T-helper 1 cell treated with Interleukin-12 subunit alpha and Interleukin-12 subunit beta and Interleukin-4 antibody, amounts not matched to agents 30 μg/mL and 1 μg/mL, for 36 hours (primary cell): ENCODE measurements around the gene DMPK.

ENCODE experiments used
- H3K27ac Mint-ChIP-seq: one replicate; pipeline ENCODE4 v1.8.0; 2021; ENCODE audit warnings: mild to moderate bottlenecking, mixed read lengths
- H3K27me3 Mint-ChIP-seq: one replicate; pipeline ENCODE4 v1.8.0; 2021; ENCODE audit warnings: low read depth, mixed read lengths
- H3K36me3 Mint-ChIP-seq: one replicate; pipeline ENCODE4 v1.8.0; 2021; ENCODE audit warnings: low read depth, mixed read lengths
- H3K4me1 Mint-ChIP-seq: one replicate; pipeline ENCODE4 v1.8.0; 2021; ENCODE audit warnings: low read depth, mixed read lengths
- H3K4me3 Mint-ChIP-seq: one replicate; pipeline ENCODE4 v1.8.0; 2021; ENCODE audit warnings: mild to moderate bottlenecking, moderate library complexity, mixed read lengths
- H3K9me3 Mint-ChIP-seq: one replicate; pipeline ENCODE4 v1.8.0; 2021; ENCODE audit warnings: mixed read lengths

DMPK gene, protein sequence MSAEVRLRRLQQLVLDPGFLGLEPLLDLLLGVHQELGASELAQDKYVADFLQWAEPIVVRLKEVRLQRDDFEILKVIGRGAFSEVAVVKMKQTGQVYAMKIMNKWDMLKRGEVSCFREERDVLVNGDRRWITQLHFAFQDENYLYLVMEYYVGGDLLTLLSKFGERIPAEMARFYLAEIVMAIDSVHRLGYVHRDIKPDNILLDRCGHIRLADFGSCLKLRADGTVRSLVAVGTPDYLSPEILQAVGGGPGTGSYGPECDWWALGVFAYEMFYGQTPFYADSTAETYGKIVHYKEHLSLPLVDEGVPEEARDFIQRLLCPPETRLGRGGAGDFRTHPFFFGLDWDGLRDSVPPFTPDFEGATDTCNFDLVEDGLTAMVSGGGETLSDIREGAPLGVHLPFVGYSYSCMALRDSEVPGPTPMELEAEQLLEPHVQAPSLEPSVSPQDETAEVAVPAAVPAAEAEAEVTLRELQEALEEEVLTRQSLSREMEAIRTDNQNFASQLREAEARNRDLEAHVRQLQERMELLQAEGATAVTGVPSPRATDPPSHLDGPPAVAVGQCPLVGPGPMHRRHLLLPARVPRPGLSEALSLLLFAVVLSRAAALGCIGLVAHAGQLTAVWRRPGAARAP

DNA sequence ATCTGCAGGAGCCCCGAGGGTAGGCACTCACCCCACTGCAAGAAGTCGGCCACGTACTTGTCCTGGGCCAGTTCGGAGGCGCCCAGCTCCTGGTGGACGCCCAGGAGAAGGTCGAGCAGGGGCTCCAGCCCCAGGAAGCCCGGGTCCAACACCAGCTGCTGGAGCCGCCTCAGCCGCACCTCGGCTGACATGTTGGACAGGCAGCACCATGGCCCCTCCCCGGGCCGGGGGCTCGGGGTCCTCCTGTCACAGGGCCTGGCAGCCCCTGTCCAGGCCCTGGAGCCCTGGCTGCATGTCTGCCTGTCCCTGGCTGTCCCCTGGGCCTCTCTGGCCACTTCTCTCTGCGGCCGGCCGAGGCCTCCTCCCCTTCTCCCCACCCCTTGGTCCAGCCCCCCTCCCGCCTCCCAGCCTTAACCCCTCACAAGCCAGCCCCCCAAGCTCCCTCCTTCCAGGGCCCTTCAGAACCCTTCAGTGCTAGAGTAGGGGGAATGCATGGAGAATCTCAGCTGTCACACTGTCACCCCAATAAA is at the start of gene DMPK:
DMPK (minus strand) TSS at position 329 of the 530 bp plus-strand sequence; CDS start at position 191, 138 bp downstream.
- no peak within 1 kb of the TSS for H3K27ac Mint-ChIP-seq
- no peaks in the 10 kb centered on the region for H3K9me3 Mint-ChIP-seq
- peaks cover 9% of the 10 kb centered on the region for H3K36me3 Mint-ChIP-seq
- peaks cover 21% of the 10 kb centered on the region for H3K27me3 Mint-ChIP-seq
- peaks cover 18% of the 10 kb centered on the region for H3K4me1 Mint-ChIP-seq
- H3K4me3 Mint-ChIP-seq, result no peak within 1 kb of the TSS

DNA sequence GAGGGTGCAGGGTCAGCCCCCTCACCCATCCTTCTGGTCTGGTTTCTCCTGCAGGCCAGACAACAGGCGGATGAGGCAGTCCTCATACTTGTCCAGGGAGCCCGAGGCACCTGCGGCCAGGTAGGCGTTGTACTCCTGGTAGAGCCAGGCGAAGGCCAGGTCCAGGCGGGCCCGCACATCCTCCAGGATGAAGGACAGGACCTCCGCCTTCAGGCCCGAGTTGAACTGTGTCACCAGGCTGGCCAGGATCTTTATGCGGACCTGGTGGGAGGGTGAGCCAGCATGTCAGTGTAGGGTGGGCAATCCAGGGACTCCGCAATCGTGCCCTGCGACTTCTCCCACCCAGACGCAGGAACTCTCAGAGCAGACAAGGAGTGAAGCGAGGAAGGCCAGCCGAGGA is 46.7 kb upstream of the DMPK start:
- Mint-ChIP-seq H3K27ac (no peak overlapping the region), H3K4me1 (no peaks in the 10 kb centered on the region), H3K4me3 (no peak overlapping the region), H3K27me3 (no peaks in the 10 kb centered on the region), H3K9me3 (no peaks in the 10 kb centered on the region), H3K36me3 (peaks cover 47% of the 10 kb centered on the region)

DNA sequence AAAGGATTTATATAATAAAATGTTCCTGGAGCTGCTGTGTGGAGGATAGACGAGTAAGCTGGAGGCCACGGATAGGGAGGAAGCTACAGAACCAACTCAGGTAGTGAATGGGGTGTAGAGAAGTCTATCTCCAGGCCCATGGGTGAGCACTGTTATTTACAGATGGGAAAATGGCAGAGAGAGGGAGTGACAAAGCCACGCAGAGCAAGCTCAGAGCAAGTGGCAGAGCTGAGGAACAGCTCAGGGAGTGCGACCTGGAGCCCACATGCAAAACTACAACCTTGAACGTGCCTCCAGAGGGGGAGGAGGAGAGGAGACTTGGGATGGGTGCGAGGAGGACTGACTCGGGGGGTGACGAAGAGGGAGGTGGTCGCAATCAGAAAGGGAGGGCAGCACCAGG is 46.2 kb upstream of the DMPK start:
- no peak overlapping the region for H3K4me3 Mint-ChIP-seq
- peaks cover 47% of the 10 kb centered on the region for H3K36me3 Mint-ChIP-seq
- no peaks in the 10 kb centered on the region for H3K9me3 Mint-ChIP-seq
- no peaks in the 10 kb centered on the region for H3K4me1 Mint-ChIP-seq
- no peaks in the 10 kb centered on the region for H3K27me3 Mint-ChIP-seq
- H3K27ac Mint-ChIP-seq, result no peak overlapping the region

DNA sequence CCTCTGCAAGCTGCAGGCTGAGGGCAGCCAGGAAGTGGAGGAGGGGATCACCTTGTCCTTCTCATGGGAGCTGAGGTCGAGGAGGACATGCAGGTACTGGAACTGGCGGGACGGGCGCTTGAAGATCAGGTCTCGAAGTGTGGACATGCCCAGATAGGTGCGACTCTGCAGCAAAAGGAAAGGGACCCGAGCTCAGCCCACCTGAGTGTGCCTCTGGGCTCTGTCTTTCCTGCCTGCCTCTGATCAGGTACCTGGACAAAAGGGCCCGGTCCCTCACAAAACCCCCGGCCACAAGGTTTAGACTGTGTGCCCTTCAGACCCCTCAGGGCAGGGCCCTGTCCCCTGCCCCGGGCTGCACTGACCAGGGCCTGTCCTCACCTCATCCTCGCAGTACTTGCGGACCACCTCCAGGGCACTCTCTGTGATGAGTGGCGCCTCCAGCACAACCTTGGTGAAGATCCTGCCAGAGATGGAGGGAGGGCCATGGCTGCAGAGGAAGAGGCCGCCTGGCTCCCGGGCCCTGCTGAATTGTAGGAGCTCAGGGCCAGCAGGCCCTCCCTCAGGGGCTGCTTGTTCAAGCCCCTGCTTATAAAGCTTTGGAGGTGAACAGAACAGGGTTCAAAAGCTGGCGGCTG is 45.3 kb upstream of the DMPK start:
- no peaks in the 10 kb centered on the region for H3K4me1 Mint-ChIP-seq
- H3K27ac Mint-ChIP-seq, result no peak overlapping the region
- H3K4me3 Mint-ChIP-seq, result no peak overlapping the region
- no peaks in the 10 kb centered on the region for H3K9me3 Mint-ChIP-seq
- H3K36me3 Mint-ChIP-seq, result peaks cover 50% of the 10 kb centered on the region
- no peaks in the 10 kb centered on the region for H3K27me3 Mint-ChIP-seq

DNA sequence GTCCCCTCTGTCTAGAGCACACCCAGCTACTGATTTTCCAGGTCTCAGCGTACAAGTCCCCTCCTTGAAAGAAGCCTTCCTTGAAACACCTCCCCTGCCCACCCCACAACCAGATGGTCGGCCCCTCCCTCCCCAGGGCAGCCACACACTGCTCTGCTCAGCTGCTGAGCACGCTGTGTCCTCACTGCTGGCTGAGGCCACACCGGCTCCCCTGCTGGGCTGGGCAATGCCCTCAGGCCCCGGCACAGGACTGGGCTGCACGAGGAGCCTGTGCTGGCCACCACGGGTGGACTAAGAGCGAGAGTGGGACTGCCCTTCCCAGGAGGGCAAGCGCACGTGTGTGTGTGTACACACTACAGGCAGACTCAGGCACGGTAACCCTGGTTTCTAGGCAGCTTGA is 44.6 kb upstream of the DMPK start:
- Mint-ChIP-seq H3K36me3 (peaks cover 45% of the 10 kb centered on the region), H3K27me3 (no peaks in the 10 kb centered on the region), H3K27ac (no peak overlapping the region), H3K4me1 (no peaks in the 10 kb centered on the region), H3K4me3 (no peak overlapping the region), H3K9me3 (no peaks in the 10 kb centered on the region)

DNA sequence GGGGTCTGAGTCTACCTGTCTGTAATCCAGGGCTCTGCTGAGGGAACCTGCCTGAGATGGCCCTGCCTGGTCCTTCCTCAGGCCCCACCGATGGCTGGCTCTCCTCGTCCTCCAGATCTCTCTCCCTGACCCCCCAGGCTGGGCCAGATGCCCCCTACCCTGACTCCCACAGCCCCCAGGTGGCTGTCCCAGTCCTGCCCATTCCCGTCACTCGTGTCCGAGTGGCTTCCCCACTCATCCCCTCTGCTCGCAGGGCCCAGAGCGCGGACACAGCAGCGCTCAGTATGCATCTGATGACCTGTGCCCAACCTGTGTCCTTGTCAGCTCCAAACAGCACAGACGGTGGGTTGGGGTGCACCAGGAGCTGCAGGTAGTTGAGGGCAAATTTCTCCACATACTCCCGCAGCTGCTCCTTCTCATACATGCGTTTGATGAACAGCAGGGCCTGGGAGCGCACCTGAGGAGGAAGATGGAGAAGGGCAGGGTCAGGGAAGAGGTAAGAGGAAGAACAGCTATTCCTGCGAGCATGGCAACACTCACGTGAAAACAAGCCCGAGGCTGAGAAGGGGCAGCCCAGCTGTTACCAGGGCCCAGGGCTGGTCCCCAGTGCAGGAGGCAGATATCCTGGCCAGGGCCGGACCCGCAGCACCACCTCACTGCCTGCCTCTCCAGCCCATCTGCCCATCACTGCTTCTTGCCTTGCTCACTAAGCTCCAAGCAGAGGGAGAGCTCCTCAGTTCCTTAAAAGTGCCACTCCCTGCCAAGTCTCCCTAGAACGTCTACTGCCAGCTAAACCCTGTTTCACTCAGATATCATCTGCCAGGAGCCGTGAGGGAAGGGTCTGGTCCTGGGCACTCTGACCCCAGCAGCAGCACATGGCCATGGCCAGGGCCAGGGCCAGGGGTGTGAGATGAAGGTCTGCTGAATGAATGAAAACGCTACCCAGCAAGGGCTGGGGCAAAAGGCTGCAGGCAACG is 43.9 kb upstream of the DMPK start:
- peaks cover 42% of the 10 kb centered on the region for H3K36me3 Mint-ChIP-seq
- H3K9me3 Mint-ChIP-seq, result no peaks in the 10 kb centered on the region
- no peaks in the 10 kb centered on the region for H3K4me1 Mint-ChIP-seq
- no peak overlapping the region for H3K27ac Mint-ChIP-seq
- H3K27me3 Mint-ChIP-seq, result no peaks in the 10 kb centered on the region
- H3K4me3 Mint-ChIP-seq, result no peak overlapping the region

DNA sequence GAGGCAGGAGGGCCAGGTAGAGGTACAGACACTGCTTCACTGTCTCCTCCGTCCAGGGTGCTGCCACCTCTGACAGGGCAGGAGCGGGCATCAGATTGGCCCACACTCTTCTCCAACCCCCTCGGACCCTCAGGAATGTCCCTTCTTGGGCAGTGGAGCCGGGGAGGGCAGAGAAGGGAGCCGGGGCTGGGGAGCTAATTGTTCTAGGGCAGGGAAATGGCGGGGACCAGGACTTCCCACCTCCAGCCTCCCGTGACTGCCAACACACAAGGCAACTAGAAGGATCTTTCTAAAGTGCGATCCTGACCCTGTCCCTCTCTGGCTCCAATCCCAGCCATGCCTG is 42.9 kb upstream of the DMPK start:
- no peaks in the 10 kb centered on the region for H3K27me3 Mint-ChIP-seq
- no peaks in the 10 kb centered on the region for H3K4me1 Mint-ChIP-seq
- H3K9me3 Mint-ChIP-seq, result no peaks in the 10 kb centered on the region
- H3K36me3 Mint-ChIP-seq, result peaks cover 39% of the 10 kb centered on the region
- no peak overlapping the region for H3K4me3 Mint-ChIP-seq
- H3K27ac Mint-ChIP-seq, result no peak overlapping the region

DNA sequence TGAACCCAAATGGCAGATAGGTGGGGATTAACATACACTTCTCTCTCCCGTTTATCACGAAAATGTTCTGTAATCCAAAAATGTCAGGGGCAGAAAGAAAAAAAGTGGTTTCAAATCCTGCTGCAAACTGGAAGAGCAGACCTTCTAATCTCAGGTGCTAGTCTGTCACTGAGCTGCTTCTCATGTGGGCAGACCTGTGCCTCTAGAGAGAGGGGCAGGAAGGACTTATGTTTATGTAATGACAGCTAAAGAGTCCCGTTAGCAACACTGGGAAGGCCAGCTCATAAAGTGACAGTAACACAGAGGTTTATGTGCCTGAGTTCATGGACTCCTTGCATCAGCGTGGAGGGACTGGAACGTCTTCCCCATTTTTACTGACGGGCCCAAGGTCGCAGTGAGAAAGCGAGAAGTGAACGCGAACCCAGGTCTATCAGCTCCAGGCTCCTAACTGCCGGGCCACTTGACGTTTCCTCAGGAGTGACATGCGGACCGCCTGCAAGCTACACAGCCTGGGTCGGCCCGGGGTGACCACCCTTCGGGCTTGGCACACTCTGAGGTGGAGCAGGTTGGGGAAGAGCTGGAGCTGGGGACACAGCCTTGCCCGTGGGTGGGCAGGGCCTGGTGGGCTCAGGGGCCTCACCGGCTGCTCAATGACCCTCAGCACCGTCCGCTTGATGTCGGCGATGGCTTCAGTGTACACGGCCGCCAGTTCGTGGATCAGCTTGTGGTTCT is 42.4 kb upstream of the DMPK start:
- no peaks in the 10 kb centered on the region for H3K27me3 Mint-ChIP-seq
- H3K4me1 Mint-ChIP-seq, result no peaks in the 10 kb centered on the region
- no peak overlapping the region for H3K4me3 Mint-ChIP-seq
- H3K9me3 Mint-ChIP-seq, result no peaks in the 10 kb centered on the region
- peak overlapping the region; percentile 18 for H3K27ac Mint-ChIP-seq
- H3K36me3 Mint-ChIP-seq, result peaks cover 34% of the 10 kb centered on the region

DNA sequence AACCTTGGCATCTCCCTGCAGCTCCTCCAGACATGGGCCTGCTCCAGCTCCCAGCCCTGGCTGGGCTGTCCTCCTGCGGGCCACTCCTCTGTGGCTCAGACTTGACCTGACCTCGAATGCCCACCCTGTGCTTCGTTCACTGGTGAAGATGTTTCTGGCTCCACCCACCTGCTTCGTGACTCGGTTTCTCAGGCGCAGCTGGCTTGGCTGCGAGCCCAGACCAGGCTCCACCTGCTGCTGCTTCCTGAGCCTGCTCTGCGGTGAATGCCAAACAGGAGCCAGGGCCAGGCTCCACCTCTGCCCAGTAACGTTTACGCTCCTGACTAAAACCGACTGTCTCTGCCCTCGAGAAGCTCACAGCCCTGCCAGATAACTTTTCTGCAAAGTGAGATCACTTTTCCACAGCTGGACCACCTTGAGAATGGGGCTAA is 41.8 kb upstream of the DMPK start:
- Mint-ChIP-seq H3K4me1 (no peaks in the 10 kb centered on the region), H3K27me3 (no peaks in the 10 kb centered on the region), H3K9me3 (no peaks in the 10 kb centered on the region), H3K27ac (no peak overlapping the region), H3K36me3 (peaks cover 31% of the 10 kb centered on the region), H3K4me3 (no peak overlapping the region)

DNA sequence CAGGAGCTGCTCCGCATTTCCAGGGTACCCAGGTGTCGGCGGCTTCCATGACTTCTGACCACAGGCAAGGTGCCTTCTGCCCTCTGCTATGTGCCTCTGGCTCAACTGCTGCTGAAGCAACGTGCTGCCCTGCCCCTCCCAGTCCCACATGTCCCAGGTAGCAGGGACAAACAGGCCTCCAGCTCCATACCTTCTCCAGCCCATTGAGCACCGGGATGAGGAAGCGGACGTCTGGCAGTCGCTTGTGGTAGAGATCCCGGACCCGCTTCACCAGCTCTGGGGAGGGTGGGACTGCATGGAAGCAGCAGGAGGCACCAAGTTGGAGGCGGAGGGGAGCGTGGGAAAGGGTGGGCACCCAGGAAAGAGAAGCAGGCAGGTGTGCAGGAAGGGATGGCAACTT is 40.9 kb upstream of the DMPK start:
- Mint-ChIP-seq H3K27me3 (no peaks in the 10 kb centered on the region), H3K9me3 (no peaks in the 10 kb centered on the region), H3K4me3 (no peak overlapping the region), H3K27ac (no peak overlapping the region), H3K4me1 (no peaks in the 10 kb centered on the region), H3K36me3 (peaks cover 25% of the 10 kb centered on the region)

DNA sequence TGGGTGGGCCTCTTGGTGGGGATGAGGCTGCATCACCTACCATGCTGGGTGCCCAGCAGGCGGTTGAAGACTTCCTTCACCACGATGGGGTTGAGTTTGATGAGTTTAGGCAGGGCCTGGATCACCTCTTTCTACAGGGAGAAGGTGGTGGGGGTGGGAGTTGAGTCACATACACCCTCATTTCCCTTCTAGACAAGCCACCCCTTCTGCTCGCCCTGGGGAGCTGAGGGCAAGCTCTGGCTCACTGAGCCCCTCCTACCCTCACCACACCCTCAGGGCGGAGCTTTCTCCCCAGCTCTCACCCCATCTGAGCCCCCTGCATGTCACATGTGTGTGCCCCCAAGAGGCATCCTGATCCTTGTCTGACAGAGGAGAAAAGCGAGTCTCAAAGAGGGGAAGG is 40.4 kb upstream of the DMPK start:
- no peak overlapping the region for H3K4me3 Mint-ChIP-seq
- H3K4me1 Mint-ChIP-seq, result no peaks in the 10 kb centered on the region
- H3K27me3 Mint-ChIP-seq, result no peaks in the 10 kb centered on the region
- H3K27ac Mint-ChIP-seq, result no peak overlapping the region
- H3K36me3 Mint-ChIP-seq, result peaks cover 22% of the 10 kb centered on the region
- no peaks in the 10 kb centered on the region for H3K9me3 Mint-ChIP-seq

DNA sequence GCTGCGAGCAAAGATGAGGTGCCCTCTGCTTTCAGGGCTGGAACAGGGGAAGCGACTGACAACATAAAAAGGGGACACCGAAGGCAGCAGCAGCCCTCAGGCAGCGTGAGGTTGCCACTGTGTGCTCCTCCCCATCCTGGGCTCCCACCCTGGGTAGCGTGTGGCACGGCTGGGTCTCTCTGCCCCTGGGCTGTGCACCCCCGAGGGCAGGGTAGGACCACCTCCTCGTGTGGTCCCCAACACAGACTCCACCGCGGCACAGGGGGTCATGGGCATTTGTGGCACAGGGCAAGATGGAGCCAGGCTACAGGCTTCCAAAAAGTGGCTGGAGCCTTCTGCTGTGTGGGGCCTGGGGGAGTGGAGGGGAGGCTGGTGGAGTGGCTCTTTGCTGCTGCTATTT is 39.3 kb upstream of the DMPK start:
- peaks cover 20% of the 10 kb centered on the region for H3K36me3 Mint-ChIP-seq
- H3K9me3 Mint-ChIP-seq, result no peaks in the 10 kb centered on the region
- peaks cover 2% of the 10 kb centered on the region for H3K4me1 Mint-ChIP-seq
- H3K27ac Mint-ChIP-seq, result no peak overlapping the region
- no peaks in the 10 kb centered on the region for H3K27me3 Mint-ChIP-seq
- H3K4me3 Mint-ChIP-seq, result no peak overlapping the region

DNA sequence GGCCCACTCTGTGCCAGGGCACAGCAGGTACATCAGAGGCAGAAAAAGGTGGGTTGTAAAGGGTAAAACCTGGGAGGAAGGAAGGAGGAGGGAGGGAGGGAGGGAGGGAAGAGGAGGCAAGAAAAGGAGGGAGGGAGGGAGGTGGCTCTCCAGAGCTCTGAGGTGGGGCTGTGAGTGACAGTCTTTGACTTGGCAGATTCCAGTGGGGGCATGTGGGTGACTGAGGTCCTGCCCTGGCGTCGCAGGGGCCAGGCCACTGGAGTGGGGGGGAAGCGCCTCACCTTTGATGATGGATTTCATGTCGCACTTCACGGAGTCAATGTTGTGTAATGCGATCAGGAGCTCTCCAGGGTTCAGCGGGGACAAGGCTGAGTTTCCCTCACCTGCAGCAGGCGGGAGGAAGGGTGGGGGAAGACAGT is 38.8 kb upstream of the DMPK start:
- H3K27ac Mint-ChIP-seq, result no peak overlapping the region
- H3K4me1 Mint-ChIP-seq, result peaks cover 2% of the 10 kb centered on the region
- H3K27me3 Mint-ChIP-seq, result no peaks in the 10 kb centered on the region
- peaks cover 20% of the 10 kb centered on the region for H3K36me3 Mint-ChIP-seq
- no peak overlapping the region for H3K4me3 Mint-ChIP-seq
- H3K9me3 Mint-ChIP-seq, result no peaks in the 10 kb centered on the region
